ENCODE data around the gene MMP21. TPM values are rescaled to one million over a fixed set of nuclear protein-coding genes. Genes with fewer than 3 reads are reported as not detected.

Gene MMP21
- polyA plus RNA-seq, 2 of the 4 experiments (the other 2 are of a cell fraction), result 0.04 TPM; not detected in 1

DNA sequence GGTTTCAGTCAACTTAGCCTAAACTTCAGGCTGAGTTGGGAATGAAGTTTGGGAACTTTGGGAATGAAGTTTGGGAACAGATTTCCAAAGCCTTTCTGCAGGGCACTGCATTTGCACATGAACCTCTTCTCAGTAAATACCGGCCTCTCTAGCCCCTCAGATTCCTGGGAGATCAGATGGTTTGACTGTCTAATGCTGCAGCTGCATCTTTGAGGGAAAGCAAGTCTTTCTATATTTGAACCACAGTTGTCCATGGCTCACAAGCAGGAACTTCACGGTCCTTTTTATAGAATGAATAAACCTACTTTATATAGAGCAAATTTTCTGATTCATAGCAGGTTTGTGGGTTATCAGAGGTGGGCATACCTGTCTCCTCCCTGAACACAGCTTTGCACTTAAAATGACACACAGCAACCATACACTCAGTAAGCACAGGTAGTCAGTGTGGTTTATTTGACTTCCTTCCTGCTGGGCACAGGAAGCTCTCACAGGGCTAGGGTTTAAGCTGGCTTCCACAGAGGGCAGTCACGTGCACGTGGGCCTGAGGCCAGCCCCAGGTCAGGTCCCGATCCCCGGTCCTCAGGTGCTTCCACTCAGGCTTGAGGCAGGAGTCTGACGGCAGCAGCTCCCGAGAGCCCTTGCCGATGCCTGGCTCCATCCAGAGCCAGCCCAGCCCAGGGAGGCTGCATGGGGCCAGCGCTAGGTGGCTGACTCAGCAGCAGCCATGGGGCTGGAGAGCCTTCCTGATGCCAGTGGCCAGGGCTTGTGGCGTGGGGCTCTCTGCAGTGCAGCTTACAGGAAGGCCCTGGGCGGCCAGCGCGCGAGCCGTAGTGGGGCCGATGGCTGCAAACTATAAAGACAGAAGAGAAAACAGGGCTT lies 12.8 kb upstream of the MMP21 start:
- ATAC-seq (peak; percentile 36 to 50; a peak in 4 of 6 replicates), FAIRE-seq (no peak), DNase-seq (ENCODE audit: low read depth in 1 of 2, low spot score in 1 of 2) (no peak)
- Histone ChIP-seq H3K9me3 (no peaks in the 10 kb centered on the region), H3K4me2 (no peak overlapping the region), H3K27ac (no peak overlapping the region), H3K4me1 (no peaks in the 10 kb centered on the region), H3K4me3 (no peak overlapping the region)
- TF ChIP-seq BHLHE40 (IDR thresholded peaks at IDR 0.05; ENCODE audit: low read depth, low read length) (no peak), TFCP2L1 (CRISPR knock-in tag; IDR thresholded peaks at IDR 0.05) (no peak)
- ChIA-PET CTCF (interaction anchor here (0.8 kb wide), 1 partner anchor 13 kb away, joined by 3 read pairs; the partner anchor contains the start of gene MMP21), POLR2A (no interaction called here)
- WGBS (ENCODE audit: missing lambda C conversion rate), result 93% methylated on average over 13 of the region's 17 CpGs

DNA sequence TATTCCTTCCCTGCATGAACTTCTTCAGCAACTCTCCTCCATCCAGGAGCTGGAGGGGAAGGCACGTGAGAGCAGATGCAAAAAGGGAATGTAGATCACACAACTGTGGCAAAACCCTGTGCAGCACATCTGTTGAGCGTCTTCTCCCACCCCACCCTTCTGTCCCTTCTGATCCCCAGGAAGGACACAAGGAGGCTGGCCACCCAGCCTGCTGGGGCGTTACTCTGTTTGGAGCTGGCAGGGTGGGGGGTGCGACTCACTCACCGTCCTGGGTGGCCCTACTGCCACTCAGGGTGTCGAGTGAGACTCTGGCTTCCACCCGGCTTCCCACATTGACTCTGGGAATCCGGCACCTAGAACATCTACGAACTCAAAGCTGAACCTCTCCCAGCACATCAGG lies 10.2 kb upstream of the MMP21 start:
- POLR2A ChIA-PET, result interaction anchor here (0.6 kb wide), 1 partner anchor 625 kb away, joined by 8 read pairs; the partner anchor contains the start of gene CTBP2
- no peak overlapping the region for H3K4me2 ChIP-seq
- no peaks in the 10 kb centered on the region for H3K4me1 ChIP-seq
- CTCF ChIA-PET, result interaction anchor here (0.9 kb wide), 1 partner anchor 12 kb away, joined by 3 read pairs; no protein-coding TSS in a partner anchor
- no peak overlapping the region for H3K27ac ChIP-seq
- FAIRE-seq (no peak), DNase-seq (ENCODE audit: low read depth in 1 of 2, low spot score in 1 of 2) (no peak), ATAC-seq (no peak)
- no peaks in the 10 kb centered on the region for H3K9me3 ChIP-seq
- no peak overlapping the region for H3K4me3 ChIP-seq
- TF ChIP-seq SMC3 (IDR thresholded peaks at IDR 0.05) (no peak), RCOR1 (IDR thresholded peaks at IDR 0.05; ENCODE audit: low read depth, low read length) (no peak), JUNB (IDR thresholded peaks at IDR 0.05) (no peak), MAFK (IDR thresholded peaks at IDR 0.05; ENCODE audit: partially characterized antibody) (no peak), EP300 (IDR thresholded peaks at IDR 0.05) (no peak), ZFP36 (IDR thresholded peaks at IDR 0.05; ENCODE audit: borderline replicate concordance, partially characterized antibody) (no peak), KDM1A (IDR thresholded peaks at IDR 0.05; ENCODE audit: low read depth) (no peak), KDM5A (IDR thresholded peaks at IDR 0.05) (no peak), TFCP2L1 (CRISPR knock-in tag; IDR thresholded peaks at IDR 0.05) (no peak), CEBPB (IDR thresholded peaks at IDR 0.05) (no peak), HDAC2 (IDR thresholded peaks at IDR 0.05) (no peak), HOXA7 (CRISPR knock-in tag; IDR thresholded peaks at IDR 0.05) (no peak), POLR2A (IDR thresholded peaks at IDR 0.05; ENCODE audit: low read length) (no peak), JUN (IDR thresholded peaks at IDR 0.05) (no peak)
- TF ChIP-seq, protein P1, sequence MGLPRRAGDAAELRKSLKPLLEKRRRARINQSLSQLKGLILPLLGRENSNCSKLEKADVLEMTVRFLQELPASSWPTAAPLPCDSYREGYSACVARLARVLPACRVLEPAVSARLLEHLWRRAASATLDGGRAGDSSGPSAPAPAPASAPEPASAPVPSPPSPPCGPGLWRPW (IDR thresholded peaks at IDR 0.05), result no peak
- TF ChIP-seq, protein P2, sequence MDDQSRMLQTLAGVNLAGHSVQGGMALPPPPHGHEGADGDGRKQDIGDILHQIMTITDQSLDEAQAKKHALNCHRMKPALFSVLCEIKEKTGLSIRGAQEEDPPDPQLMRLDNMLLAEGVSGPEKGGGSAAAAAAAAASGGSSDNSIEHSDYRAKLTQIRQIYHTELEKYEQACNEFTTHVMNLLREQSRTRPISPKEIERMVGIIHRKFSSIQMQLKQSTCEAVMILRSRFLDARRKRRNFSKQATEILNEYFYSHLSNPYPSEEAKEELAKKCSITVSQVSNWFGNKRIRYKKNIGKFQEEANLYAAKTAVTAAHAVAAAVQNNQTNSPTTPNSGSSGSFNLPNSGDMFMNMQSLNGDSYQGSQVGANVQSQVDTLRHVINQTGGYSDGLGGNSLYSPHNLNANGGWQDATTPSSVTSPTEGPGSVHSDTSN (IDR thresholded peaks at IDR 0.05), result no peak
- TF ChIP-seq, protein P3, sequence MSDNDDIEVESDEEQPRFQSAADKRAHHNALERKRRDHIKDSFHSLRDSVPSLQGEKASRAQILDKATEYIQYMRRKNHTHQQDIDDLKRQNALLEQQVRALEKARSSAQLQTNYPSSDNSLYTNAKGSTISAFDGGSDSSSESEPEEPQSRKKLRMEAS (IDR thresholded peaks at IDR 0.05), result no peak
- 71% methylated on average over 9 of the region's 9 CpGs for WGBS (ENCODE audit: missing lambda C conversion rate)

DNA sequence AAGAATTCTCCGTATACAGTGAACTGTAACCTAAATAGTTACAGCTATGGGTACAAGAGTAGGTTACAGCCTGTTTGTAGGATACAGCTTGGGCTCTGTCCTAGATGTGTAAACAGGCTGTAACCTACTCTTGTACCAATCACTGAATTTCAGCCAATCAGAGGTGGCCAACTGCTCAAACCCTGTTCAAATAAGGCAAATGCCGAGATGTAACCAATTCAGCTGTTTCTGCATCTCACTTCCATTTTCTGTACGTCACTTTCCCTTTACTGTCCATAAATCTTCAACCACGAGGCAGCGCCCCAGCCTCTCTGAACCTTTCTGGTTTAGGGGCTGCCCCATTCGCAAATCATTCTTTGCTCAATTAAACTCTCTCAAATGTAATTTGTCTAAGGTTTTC lies 8.3 kb upstream of the MMP21 start:
- no peak for ATAC-seq
- POLR2A ChIA-PET, result no interaction called here

More for the DNA sequence above, 8.3 kb upstream of the MMP21 start:
- no peaks in the 10 kb centered on the region for H3K4me1 ChIP-seq
- FAIRE-seq (no peak), DNase-seq (ENCODE audit: low read depth in 1 of 2, low spot score in 1 of 2) (no peak)
- TF ChIP-seq, protein P4, sequence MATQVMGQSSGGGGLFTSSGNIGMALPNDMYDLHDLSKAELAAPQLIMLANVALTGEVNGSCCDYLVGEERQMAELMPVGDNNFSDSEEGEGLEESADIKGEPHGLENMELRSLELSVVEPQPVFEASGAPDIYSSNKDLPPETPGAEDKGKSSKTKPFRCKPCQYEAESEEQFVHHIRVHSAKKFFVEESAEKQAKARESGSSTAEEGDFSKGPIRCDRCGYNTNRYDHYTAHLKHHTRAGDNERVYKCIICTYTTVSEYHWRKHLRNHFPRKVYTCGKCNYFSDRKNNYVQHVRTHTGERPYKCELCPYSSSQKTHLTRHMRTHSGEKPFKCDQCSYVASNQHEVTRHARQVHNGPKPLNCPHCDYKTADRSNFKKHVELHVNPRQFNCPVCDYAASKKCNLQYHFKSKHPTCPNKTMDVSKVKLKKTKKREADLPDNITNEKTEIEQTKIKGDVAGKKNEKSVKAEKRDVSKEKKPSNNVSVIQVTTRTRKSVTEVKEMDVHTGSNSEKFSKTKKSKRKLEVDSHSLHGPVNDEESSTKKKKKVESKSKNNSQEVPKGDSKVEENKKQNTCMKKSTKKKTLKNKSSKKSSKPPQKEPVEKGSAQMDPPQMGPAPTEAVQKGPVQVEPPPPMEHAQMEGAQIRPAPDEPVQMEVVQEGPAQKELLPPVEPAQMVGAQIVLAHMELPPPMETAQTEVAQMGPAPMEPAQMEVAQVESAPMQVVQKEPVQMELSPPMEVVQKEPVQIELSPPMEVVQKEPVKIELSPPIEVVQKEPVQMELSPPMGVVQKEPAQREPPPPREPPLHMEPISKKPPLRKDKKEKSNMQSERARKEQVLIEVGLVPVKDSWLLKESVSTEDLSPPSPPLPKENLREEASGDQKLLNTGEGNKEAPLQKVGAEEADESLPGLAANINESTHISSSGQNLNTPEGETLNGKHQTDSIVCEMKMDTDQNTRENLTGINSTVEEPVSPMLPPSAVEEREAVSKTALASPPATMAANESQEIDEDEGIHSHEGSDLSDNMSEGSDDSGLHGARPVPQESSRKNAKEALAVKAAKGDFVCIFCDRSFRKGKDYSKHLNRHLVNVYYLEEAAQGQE (IDR thresholded peaks at IDR 0.05), result no peak
- TF ChIP-seq CHD2 (IDR thresholded peaks at IDR 0.05; ENCODE audit: low read length, partially characterized antibody), result no peak
- TF ChIP-seq TP53 (CRISPR knock-in tag; IDR thresholded peaks at IDR 0.05), result no peak
- TF ChIP-seq CBX2 (IDR thresholded peaks at IDR 0.05; ENCODE audit: borderline replicate concordance, low read depth), result no peak
- TF ChIP-seq, protein P5, sequence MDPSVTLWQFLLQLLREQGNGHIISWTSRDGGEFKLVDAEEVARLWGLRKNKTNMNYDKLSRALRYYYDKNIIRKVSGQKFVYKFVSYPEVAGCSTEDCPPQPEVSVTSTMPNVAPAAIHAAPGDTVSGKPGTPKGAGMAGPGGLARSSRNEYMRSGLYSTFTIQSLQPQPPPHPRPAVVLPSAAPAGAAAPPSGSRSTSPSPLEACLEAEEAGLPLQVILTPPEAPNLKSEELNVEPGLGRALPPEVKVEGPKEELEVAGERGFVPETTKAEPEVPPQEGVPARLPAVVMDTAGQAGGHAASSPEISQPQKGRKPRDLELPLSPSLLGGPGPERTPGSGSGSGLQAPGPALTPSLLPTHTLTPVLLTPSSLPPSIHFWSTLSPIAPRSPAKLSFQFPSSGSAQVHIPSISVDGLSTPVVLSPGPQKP (IDR thresholded peaks at IDR 0.05; ENCODE audit: low read depth, low read length), result no peak
- no peak for TF ChIP-seq RCOR1 (IDR thresholded peaks at IDR 0.05; ENCODE audit: low read depth, low read length)
- TF ChIP-seq BHLHE40 (IDR thresholded peaks at IDR 0.05; ENCODE audit: low read depth, low read length), result no peak
- no peak for TF ChIP-seq MAZ (IDR thresholded peaks at IDR 0.05; ENCODE audit: borderline replicate concordance, low read depth, low read length)
- no peak for TF ChIP-seq TFCP2L1 (CRISPR knock-in tag; IDR thresholded peaks at IDR 0.05)
- TF ChIP-seq MYC (IDR thresholded peaks at IDR 0.05; ENCODE audit: borderline replicate concordance, low read length), result no peak
- no peak for TF ChIP-seq KDM1A (IDR thresholded peaks at IDR 0.05; ENCODE audit: low read depth)
- TF ChIP-seq, protein P6, sequence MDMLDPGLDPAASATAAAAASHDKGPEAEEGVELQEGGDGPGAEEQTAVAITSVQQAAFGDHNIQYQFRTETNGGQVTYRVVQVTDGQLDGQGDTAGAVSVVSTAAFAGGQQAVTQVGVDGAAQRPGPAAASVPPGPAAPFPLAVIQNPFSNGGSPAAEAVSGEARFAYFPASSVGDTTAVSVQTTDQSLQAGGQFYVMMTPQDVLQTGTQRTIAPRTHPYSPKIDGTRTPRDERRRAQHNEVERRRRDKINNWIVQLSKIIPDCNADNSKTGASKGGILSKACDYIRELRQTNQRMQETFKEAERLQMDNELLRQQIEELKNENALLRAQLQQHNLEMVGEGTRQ (IDR thresholded peaks at IDR 0.05), result no peak
- 81% methylated on average over 6 of the region's 6 CpGs for WGBS (ENCODE audit: missing lambda C conversion rate)
- no peak overlapping the region for H3K4me2 ChIP-seq
- CTCF ChIA-PET, result interaction anchor here (0.8 kb wide), 1 partner anchor 32 kb away, joined by 3 read pairs; no protein-coding TSS in a partner anchor
- no peaks in the 10 kb centered on the region for H3K9me3 ChIP-seq
- no peak overlapping the region for H3K27ac ChIP-seq
- H3K4me3 ChIP-seq, result no peak overlapping the region
